Thyroid gland (tissue), 4 donors: Measurements from ENCODE around the gene DHX15.

ENCODE experiments used
- POLR2A ChIP-seq, 2 donors: fragments of 450-650 bp; IDR thresholded peaks; one replicate each; pipeline ENCODE4 v1.6.1; 2017; ENCODE audit warnings: antibody characterized with exemption in 2 of 2, mild to moderate bottlenecking in 2 of 2, moderate library complexity in 1 of 2
- TF ChIP-seq, protein P1 (sequence below), 6 experiments: fragments of 200-600 bp in 3 of 6; fragments of 450-650 bp in 3 of 6; sonication (generic) in 3 of 6; IDR thresholded peaks; one replicate each; pipeline ENCODE4 v1.5.1; 2016 to 2019; ENCODE audit warnings: antibody characterized with exemption in 6 of 6, mild to moderate bottlenecking in 2 of 6, inconsistent platforms in 1 of 6, moderate library complexity in 1 of 6

DNA sequence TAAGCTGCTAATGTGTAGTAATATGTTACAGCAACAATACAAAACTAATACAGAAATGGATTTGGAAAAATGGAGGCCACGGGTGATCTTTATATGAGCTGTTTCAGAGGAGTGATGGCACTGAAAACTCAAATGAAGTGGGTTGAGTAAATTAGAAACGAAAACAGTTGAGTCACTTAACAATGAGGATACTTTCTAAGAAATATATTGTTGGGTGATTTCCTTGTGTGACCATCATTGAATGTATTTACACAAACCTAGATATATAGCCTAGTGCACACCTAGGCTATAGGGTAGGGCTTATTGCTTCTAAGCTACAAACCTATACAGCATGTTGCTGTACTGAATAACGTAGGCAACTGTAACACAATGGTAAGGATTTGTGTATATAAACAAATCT lies 30.5 kb upstream of the DHX15 start:
- TF ChIP-seq, protein P1, sequence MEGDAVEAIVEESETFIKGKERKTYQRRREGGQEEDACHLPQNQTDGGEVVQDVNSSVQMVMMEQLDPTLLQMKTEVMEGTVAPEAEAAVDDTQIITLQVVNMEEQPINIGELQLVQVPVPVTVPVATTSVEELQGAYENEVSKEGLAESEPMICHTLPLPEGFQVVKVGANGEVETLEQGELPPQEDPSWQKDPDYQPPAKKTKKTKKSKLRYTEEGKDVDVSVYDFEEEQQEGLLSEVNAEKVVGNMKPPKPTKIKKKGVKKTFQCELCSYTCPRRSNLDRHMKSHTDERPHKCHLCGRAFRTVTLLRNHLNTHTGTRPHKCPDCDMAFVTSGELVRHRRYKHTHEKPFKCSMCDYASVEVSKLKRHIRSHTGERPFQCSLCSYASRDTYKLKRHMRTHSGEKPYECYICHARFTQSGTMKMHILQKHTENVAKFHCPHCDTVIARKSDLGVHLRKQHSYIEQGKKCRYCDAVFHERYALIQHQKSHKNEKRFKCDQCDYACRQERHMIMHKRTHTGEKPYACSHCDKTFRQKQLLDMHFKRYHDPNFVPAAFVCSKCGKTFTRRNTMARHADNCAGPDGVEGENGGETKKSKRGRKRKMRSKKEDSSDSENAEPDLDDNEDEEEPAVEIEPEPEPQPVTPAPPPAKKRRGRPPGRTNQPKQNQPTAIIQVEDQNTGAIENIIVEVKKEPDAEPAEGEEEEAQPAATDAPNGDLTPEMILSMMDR (IDR thresholded peaks at IDR 0.05): no peak
- no peak for TF ChIP-seq POLR2A (IDR thresholded peaks at IDR 0.05)
